Measurements from ENCODE around the gene NTMT1. TPM values are rescaled to one million over a fixed set of nuclear protein-coding genes. Genes with fewer than 3 reads are reported as not detected.

NTMT1 gene
- total RNA-seq, 1 donor from 2014 or later = 30.7 TPM

DNA sequence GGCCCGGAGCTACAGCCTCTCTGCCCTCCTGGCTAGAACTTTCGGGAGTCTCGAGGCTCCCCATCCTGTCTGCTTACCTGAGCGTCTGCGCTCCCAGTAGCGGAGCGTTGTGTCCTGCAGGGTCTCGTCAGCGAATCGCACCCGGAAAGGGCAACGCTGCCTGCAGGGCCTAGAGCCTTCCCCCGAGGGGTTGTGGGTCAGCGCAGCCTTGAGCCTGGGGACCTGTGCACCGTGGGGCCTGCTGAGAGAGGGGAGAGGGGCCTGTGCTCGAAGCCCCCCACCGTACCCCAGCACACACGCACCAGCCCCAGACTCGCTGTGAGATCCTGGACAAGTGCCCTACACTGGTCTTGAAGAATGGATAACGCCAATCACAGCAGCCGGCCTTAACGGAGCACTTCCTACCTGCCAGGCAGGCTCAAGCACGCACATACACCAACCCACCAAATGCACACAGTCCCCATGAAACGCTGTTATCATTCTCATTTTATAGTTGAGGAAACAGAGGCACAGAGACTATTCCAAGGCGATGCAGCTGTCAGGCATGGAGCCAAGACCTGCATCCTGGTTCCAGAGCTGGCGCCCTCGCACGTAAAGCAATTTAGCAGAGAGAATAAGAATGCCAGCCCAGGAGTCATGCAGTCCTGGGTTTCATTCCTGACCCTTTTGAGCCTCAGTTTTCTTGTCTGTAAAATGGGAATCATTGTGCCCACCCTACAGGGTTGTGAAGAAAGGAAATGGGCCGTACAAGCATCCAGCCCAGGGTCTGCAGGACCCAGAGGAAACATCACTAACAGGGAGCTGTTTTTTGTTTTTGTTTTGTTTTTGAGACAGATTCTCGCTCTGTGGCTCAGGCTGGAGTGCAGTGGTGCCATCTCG, 10.3 kb upstream of the NTMT1 start:
- Mint-ChIP-seq H3K9me3 (no peaks in the 10 kb centered on the region), H3K4me3 (no peak overlapping the region), H3K27ac (no peak overlapping the region), H3K4me1 (peaks cover 9% of the 10 kb centered on the region), H3K36me3 (no peaks in the 10 kb centered on the region), H3K27me3 (ENCODE audit: low read depth) (no peaks in the 10 kb centered on the region)
- TF ChIP-seq, protein P1, sequence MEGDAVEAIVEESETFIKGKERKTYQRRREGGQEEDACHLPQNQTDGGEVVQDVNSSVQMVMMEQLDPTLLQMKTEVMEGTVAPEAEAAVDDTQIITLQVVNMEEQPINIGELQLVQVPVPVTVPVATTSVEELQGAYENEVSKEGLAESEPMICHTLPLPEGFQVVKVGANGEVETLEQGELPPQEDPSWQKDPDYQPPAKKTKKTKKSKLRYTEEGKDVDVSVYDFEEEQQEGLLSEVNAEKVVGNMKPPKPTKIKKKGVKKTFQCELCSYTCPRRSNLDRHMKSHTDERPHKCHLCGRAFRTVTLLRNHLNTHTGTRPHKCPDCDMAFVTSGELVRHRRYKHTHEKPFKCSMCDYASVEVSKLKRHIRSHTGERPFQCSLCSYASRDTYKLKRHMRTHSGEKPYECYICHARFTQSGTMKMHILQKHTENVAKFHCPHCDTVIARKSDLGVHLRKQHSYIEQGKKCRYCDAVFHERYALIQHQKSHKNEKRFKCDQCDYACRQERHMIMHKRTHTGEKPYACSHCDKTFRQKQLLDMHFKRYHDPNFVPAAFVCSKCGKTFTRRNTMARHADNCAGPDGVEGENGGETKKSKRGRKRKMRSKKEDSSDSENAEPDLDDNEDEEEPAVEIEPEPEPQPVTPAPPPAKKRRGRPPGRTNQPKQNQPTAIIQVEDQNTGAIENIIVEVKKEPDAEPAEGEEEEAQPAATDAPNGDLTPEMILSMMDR (IDR thresholded peaks at IDR 0.05; ENCODE audit: unreplicated experiment) = no peak
- DNase-seq (ENCODE audit: low spot score in 2 of 2, unreplicated experiment in 2 of 2) = no peak

DNA sequence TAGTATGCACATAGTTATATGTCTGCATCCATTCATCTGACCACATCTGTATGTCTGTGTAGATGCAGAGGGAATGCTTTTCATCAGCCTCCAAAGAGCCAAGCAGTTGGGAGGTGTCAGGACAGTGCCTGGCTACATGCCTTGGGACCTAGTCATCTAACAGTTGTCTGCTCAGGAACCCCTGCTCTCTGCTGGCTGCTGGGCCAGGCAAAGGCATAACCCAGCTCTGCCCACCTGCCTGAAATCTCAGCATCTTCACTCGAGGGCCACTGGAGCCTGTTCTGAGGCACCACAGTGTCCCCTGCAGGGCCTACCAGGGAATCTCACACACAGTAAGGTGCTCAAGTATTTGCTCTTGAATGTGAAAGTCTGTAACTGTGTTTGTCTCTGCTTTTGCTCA, 8.8 kb upstream of the NTMT1 start:
- Mint-ChIP-seq H3K27ac (no peak overlapping the region), H3K27me3 (ENCODE audit: low read depth) (no peaks in the 10 kb centered on the region)

DNA sequence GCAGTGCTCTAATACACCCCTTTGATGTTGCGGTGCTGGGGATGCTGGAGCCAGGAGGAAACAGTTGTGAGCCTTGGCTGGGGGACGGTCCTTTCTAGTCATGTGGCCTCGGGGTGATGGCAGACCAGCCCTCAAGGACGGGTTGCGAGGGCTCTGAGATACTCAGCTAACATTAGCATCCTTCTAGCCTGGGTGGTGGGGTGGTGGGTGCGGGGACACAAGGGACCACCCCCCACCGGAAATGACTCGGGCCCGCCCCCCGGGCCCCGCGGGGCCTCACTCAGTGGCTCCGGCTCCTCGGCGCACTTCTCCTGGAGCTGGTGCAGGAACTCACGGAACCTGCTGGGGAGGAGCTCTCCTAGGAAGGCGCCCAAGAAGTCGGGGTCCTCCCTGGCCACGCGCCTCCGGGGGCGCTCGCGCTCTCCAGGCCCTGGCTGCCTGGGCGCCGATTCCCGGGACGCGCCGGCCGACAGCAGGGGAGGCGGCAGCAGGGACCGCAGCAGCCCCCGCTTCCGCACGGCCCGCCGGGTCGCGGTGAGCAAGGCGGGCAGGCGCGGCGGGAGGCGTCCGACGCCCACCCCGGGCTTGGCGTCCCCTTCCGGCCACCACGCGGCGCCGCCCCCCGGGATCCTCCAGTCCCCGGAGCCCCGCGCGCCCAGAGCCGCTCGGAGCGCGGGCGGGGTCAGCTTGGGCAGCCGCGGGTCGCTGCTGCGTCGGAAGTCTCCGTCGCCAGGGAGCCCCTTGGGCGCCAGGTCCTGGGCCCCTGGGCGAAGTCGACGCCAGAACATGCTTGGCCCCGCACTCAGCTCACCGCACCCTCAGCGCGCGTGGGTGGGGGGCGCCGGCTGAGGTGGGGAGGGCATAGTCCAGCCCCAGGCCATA, 5.9 kb upstream of the NTMT1 start:
- Mint-ChIP-seq H3K27ac (peak overlapping the region; percentile 5), H3K36me3 (no peaks in the 10 kb centered on the region), H3K27me3 (ENCODE audit: low read depth) (no peaks in the 10 kb centered on the region), H3K9me3 (no peaks in the 10 kb centered on the region), H3K4me1 (peaks cover 12% of the 10 kb centered on the region), H3K4me3 (peak overlapping the region; percentile 60)
- DNase-seq (ENCODE audit: low spot score in 2 of 2, unreplicated experiment in 2 of 2) = peak; percentile 52 to 76
- TF ChIP-seq, protein P1 (IDR thresholded peaks at IDR 0.05; ENCODE audit: unreplicated experiment) = no peak

More for the DNA sequence above, 8.8 kb upstream of the NTMT1 start:
- no peak for DNase-seq (ENCODE audit: low spot score in 2 of 2, unreplicated experiment in 2 of 2)
- H3K36me3 Mint-ChIP-seq = no peaks in the 10 kb centered on the region
- H3K9me3 Mint-ChIP-seq = no peaks in the 10 kb centered on the region
- peaks cover 9% of the 10 kb centered on the region for H3K4me1 Mint-ChIP-seq
- TF ChIP-seq, protein P1 (IDR thresholded peaks at IDR 0.05; ENCODE audit: unreplicated experiment) = no peak
- no peak overlapping the region for H3K4me3 Mint-ChIP-seq

DNA sequence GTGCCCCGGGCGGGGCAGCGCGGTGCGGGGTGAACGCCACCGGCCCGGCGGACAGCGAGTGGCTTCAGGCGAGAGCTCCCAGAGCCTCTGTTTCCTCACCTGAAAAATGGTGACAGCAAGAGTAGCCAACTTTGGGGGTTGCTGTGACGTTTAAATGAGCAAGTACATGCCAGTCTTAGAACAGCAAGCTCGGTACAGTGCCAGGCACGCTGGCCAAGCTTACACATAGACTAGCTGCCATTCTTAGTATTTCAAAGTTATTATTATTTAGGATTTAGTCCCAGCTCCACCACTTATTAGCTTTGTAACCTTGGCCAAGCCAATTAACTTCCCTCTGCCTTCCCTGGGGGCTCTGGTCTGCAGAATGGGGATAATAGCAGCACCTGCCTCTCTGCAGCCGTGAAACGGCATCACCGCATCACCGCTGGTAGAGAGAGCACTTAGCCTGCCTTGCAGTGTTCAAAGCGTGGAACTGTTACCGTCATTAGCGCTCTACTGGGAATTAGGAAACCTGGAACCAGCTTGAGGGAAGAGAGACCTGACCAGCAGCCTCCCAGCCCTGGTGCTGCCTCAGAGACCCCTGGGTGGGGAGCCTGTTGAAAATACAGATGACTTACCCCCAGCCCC, 5.2 kb upstream of the NTMT1 start, which contains the start of gene C9orf50:
TSS of gene C9orf50 (minus strand) at position 433 of the 627 bp plus-strand sequence. CDS start 527 bp downstream, outside the sequence.
- no peak within 1 kb of the TSS for H3K27ac Mint-ChIP-seq

DNA sequence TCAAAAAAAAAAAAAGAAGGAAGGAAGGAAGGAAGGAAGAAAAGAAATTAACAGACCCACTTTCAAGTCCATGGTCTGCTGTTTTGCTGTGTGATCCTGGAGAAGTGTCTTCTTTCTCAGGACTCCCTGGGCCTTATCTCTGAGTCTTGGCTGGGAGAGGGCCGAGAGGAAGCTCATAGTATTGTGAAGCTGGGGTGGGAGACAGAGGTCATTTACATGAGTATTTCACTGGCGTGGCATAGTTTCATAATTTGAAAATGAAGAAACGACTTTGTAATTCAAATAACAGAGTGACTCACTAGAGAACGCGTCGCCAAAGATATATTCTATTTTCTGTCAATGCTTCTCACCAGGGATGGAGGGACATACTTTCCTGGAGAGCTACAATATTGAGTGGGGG, 2.6 kb upstream of the NTMT1 start:
- Mint-ChIP-seq H3K4me3 (no peak overlapping the region), H3K9me3 (no peaks in the 10 kb centered on the region), H3K27ac (peak overlapping the region; percentile 33), H3K4me1 (peaks cover 29% of the 10 kb centered on the region), H3K27me3 (ENCODE audit: low read depth) (no peaks in the 10 kb centered on the region), H3K36me3 (no peaks in the 10 kb centered on the region)
- TF ChIP-seq, protein P1 (IDR thresholded peaks at IDR 0.05; ENCODE audit: unreplicated experiment) = no peak
- DNase-seq (ENCODE audit: low spot score in 2 of 2, unreplicated experiment in 2 of 2) = no peak

More for the DNA sequence above, 5.2 kb upstream of the NTMT1 start, which contains the start of gene C9orf50:
- H3K27me3 Mint-ChIP-seq (ENCODE audit: low read depth) = no peaks in the 10 kb centered on the region
- no peak for DNase-seq (ENCODE audit: low spot score in 2 of 2, unreplicated experiment in 2 of 2)
- H3K4me3 Mint-ChIP-seq = peak within 1 kb of the TSS; percentile 60
- H3K4me1 Mint-ChIP-seq = peaks cover 12% of the 10 kb centered on the region
- TF ChIP-seq, protein P1 (IDR thresholded peaks at IDR 0.05; ENCODE audit: unreplicated experiment) = no peak
- no peaks in the 10 kb centered on the region for H3K36me3 Mint-ChIP-seq
- H3K9me3 Mint-ChIP-seq = no peaks in the 10 kb centered on the region

Data from mesothelial cell of epicardium (in vitro differentiated cells).